GM23338 (cell line): ENCODE data around the gene TULP1.

ENCODE experiments used
- CREB1 ChIP-seq: fragments of 250-450 bp; sonication (Bioruptor Pico); IDR thresholded peaks from 2 replicates; pipeline ENCODE4 v1.5.0; 2020; ENCODE audit warnings: low read depth, mild to moderate bottlenecking, moderate library complexity
- CTCF ChIP-seq, 2 experiments: fragments of 200-600 bp in 1 of 2; sonication (generic) in 1 of 2; conservative IDR thresholded peaks; 2 replicates each; pipeline versions ENCODE4 v1.5.1 to v1.6.1; 2016 to 2017; ENCODE audit warnings: antibody characterized with exemption in 2 of 2, low read depth in 2 of 2, mild to moderate bottlenecking in 2 of 2, moderate library complexity in 1 of 2
- EZH2 ChIP-seq: fragments of 200-600 bp; sonication (generic); IDR thresholded peaks from one replicate; pipeline ENCODE4 v1.8.0; 2017; ENCODE audit warnings: antibody characterized with exemption, mild to moderate bottlenecking, low read depth; ENCODE audit not compliant: unreplicated experiment
- EZH2phosphoT487 ChIP-seq: fragments of 200-600 bp; sonication (generic); IDR thresholded peaks from one replicate; pipeline ENCODE4 v1.8.1; 2018; ENCODE audit warnings: antibody characterized with exemption; ENCODE audit not compliant: unreplicated experiment
- JUNB ChIP-seq: IDR thresholded peaks from one replicate; pipeline ENCODE4 v1.6.1; 2016; ENCODE audit warnings: antibody characterized with exemption; ENCODE audit not compliant: unreplicated experiment
- NANOG ChIP-seq: IDR thresholded peaks from 2 replicates; pipeline ENCODE4 v1.6.1; 2016; ENCODE audit warnings: antibody characterized with exemption, borderline replicate concordance
- POLR2AphosphoS5 ChIP-seq: IDR thresholded peaks from 2 replicates; pipeline ENCODE4 v1.6.1; 2016; ENCODE audit warnings: antibody characterized with exemption, low read depth
- REST ChIP-seq: IDR thresholded peaks from one replicate; pipeline ENCODE4 v1.6.1; 2018; ENCODE audit warnings: antibody characterized with exemption; ENCODE audit not compliant: unreplicated experiment
- STAT1 ChIP-seq: IDR thresholded peaks from one replicate; pipeline ENCODE4 v1.6.1; 2016; ENCODE audit warnings: antibody characterized with exemption; ENCODE audit not compliant: unreplicated experiment
- ZNF331 ChIP-seq: fragments of 250-450 bp; sonication (Bioruptor Pico); IDR thresholded peaks from 2 replicates; pipeline ENCODE4 v1.5.0; 2020; ENCODE audit warnings: low read depth, mild to moderate bottlenecking, moderate library complexity

GRCh38 chr6:35514587-35514986, 1.9 kb upstream of the TULP1 start:
- TF ChIP-seq CTCF (conservative IDR thresholded peaks at IDR 0.05; ENCODE audit: low read depth in 2 of 2) (no peak), EZH2phosphoT487 (no peak), POLR2AphosphoS5 (no peak), STAT1 (no peak), EZH2 (no peak), JUNB (no peak), REST (no peak), CREB1 (CRISPR knock-in tag) (no peak), ZNF331 (no peak), NANOG (no peak)
